PC-3 (cell line): ENCODE measurements around the gene EFHC2.

Source experiments
- CTCF ChIP-seq: fragments of 300-600 bp; sonication (generic); conservative IDR thresholded peaks from 2 replicates; pipeline ENCODE4 v1.5.1; 2017; ENCODE audit warnings: antibody characterized with exemption, low read depth, mild to moderate bottlenecking, low read length
- EZH2 ChIP-seq: fragments of 300-600 bp; sonication (generic); IDR thresholded peaks from one replicate; pipeline ENCODE4 v1.6.1; 2017; ENCODE audit warnings: antibody characterized with exemption, mild to moderate bottlenecking, low read length; ENCODE audit not compliant: unreplicated experiment
- EZH2phosphoT487 ChIP-seq: fragments of 300-600 bp; sonication (generic); IDR thresholded peaks from 2 replicates; pipeline ENCODE4 v1.6.1; 2018; ENCODE audit warnings: mild to moderate bottlenecking, antibody characterized with exemption, low read length, borderline replicate concordance

DNA sequence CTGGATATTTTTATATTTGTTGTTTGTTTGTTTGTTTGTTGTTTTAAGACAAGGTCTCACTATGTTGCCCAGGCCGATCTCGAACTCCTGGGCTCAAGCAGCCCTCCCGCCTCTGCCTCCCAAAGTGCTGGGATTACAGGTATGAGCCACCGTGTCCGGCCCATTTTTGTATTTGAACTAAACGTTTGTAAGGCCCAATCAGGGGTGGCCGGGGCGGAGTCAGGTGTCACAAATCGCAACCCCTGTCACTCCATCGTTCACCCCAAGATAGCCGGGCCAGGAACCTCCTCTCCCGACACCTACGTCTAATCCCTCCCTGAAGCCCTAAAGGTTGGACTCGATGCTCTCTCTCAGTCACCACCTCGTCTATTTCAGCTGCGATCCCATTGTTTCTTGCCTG is 722 bp upstream of the EFHC2 start:
- TF ChIP-seq CTCF (no peak), EZH2 (no peak), EZH2phosphoT487 (no peak)
